Measurements from ENCODE around the gene CYB5A.

GRCh38 chr18:74281980-74282754, 9.6 kb downstream of the CYB5A start:
- TF ChIP-seq CTCF (conservative IDR thresholded peaks at IDR 0.05; ENCODE audit: low read depth, low read length) (no peak), EZH2phosphoT487 (IDR thresholded peaks at IDR 0.05; ENCODE audit: borderline replicate concordance, low read length) (no peak), EZH2 (IDR thresholded peaks at IDR 0.05; ENCODE audit: low read length, unreplicated experiment) (no peak)
